HepG2 (cell line): Measurements from ENCODE around the gene SREBF1. TPM values are rescaled to one million over a fixed set of nuclear protein-coding genes. Genes with fewer than 3 reads are reported as not detected.

Experiments used
- BRCA1 ChIP-seq: sonication (generic); formaldehyde crosslinking; IDR thresholded peaks from 2 replicates; pipeline ENCODE4 v1.4.0; 2020; ENCODE audit warnings: missing genetic modification reagents
- FOXJ3 ChIP-seq: sonication (generic); formaldehyde crosslinking; IDR thresholded peaks from 2 replicates; pipeline ENCODE4 v1.4.0; 2020; ENCODE audit warnings: missing genetic modification reagents, mild to moderate bottlenecking, borderline replicate concordance
- HNRNPH1 ChIP-seq: fragments of 200-400 bp; formaldehyde crosslinking; optimal IDR thresholded peaks from 2 replicates; pipeline ENCODE3; 2017; ENCODE audit warnings: mild to moderate bottlenecking, low read depth, low read length
- HNRNPL ChIP-seq: fragments of 200-400 bp; formaldehyde crosslinking; IDR thresholded peaks from 2 replicates; pipeline ENCODE4 v1.6.1; 2017; ENCODE audit warnings: mild to moderate bottlenecking, low read depth, low read length
- MATR3 ChIP-seq: sonication (generic); formaldehyde crosslinking; IDR thresholded peaks from 2 replicates; pipeline ENCODE4 v1.4.0; 2020; ENCODE audit warnings: missing genetic modification reagents
- NFATC3 ChIP-seq: sonication (generic); formaldehyde crosslinking; IDR thresholded peaks from 2 replicates; pipeline ENCODE4 v1.5.1; 2020; ENCODE audit warnings: mild to moderate bottlenecking, missing genetic modification reagents
- RXRB ChIP-seq: IDR thresholded peaks from 2 replicates; pipeline ENCODE4 v1.6.1; 2016; ENCODE audit warnings: borderline replicate concordance, missing genetic modification reagents, missing compliant biosample characterization
- ZBTB20 ChIP-seq: sonication (generic); formaldehyde crosslinking; IDR thresholded peaks from 2 replicates; pipeline ENCODE4 v1.8.1; 2023; ENCODE audit warnings: missing genetic modification reagents, low read depth, mild to moderate bottlenecking, borderline replicate concordance
- ZSCAN21 ChIP-seq: sonication (generic); formaldehyde crosslinking; IDR thresholded peaks from 2 replicates; pipeline ENCODE4 v1.8.0; 2022; ENCODE audit warnings: mild to moderate bottlenecking, missing genetic modification reagents, moderate library complexity, borderline replicate concordance
- ZSCAN29 ChIP-seq: sonication (generic); formaldehyde crosslinking; conservative IDR thresholded peaks from 2 replicates; pipeline ENCODE4 v1.4.0; 2020; ENCODE audit warnings: mild to moderate bottlenecking, missing genetic modification reagents
- polyA plus RNA-seq, 8 experiments: library from polyadenylated mRNA; depleted of rRNA in 3 of 8; stranded (reverse) in 7 of 8; unstranded in 1 of 8; fragments of >200 nt; fragmentation: Illumina TruSeq in 4 of 8; extraction: Trizol in 4 of 8; gene quantifications; 2 replicates each; pipeline versions ENCODE4 v1.2.1 to v1.2.3, GENCODE V29; 2011 to 2016; ENCODE audit warnings: low read depth in 4 of 8, missing spikeins in 1 of 8, mixed read lengths in 1 of 8; ENCODE audit not compliant: insufficient read depth in 1 of 8
- total RNA-seq, 5 experiments: library from RNA; depleted of rRNA; stranded (reverse); fragments of >200 nt; fragmentation: Illumina TruSeq; extraction: Trizol; gene quantifications; 2 replicates each; pipeline ENCODE4 v1.2.3, GENCODE V29; 2016; ENCODE audit warnings: low read depth in 1 of 5
- TF ChIP-seq, protein P1 (sequence below), 2 experiments: sonication (generic) in 1 of 2; formaldehyde crosslinking in 1 of 2; IDR thresholded peaks; 2 replicates each; pipeline versions ENCODE4 v1.4.0 to v1.6.1; 2018 to 2020; ENCODE audit warnings: missing genetic modification reagents in 2 of 2, borderline replicate concordance in 1 of 2, low read depth in 1 of 2, mild to moderate bottlenecking in 1 of 2, missing biosample characterization in 1 of 2
- TF ChIP-seq, protein P2 (sequence below): sonication (generic); formaldehyde crosslinking; IDR thresholded peaks from 2 replicates; pipeline ENCODE4 v1.9.0; 2021; ENCODE audit warnings: missing genetic modification reagents, borderline replicate concordance
- TF ChIP-seq, protein P3 (sequence below): IDR thresholded peaks from 2 replicates; pipeline ENCODE4 v1.6.1; 2012; ENCODE audit warnings: low read length, improper control_type of control experiment
- TF ChIP-seq, protein P4 (sequence below): sonication (generic); formaldehyde crosslinking; IDR thresholded peaks from 2 replicates; pipeline ENCODE4 v1.4.0; 2020; ENCODE audit warnings: missing genetic modification reagents, low read depth, mild to moderate bottlenecking, borderline replicate concordance

SREBF1 gene
- total and polyA plus RNA-seq, 2 of the 13 experiments (the other 11 are each of a cell fraction or from before 2014, with no cell fraction given), result 34.3 to 38.0 TPM

DNA sequence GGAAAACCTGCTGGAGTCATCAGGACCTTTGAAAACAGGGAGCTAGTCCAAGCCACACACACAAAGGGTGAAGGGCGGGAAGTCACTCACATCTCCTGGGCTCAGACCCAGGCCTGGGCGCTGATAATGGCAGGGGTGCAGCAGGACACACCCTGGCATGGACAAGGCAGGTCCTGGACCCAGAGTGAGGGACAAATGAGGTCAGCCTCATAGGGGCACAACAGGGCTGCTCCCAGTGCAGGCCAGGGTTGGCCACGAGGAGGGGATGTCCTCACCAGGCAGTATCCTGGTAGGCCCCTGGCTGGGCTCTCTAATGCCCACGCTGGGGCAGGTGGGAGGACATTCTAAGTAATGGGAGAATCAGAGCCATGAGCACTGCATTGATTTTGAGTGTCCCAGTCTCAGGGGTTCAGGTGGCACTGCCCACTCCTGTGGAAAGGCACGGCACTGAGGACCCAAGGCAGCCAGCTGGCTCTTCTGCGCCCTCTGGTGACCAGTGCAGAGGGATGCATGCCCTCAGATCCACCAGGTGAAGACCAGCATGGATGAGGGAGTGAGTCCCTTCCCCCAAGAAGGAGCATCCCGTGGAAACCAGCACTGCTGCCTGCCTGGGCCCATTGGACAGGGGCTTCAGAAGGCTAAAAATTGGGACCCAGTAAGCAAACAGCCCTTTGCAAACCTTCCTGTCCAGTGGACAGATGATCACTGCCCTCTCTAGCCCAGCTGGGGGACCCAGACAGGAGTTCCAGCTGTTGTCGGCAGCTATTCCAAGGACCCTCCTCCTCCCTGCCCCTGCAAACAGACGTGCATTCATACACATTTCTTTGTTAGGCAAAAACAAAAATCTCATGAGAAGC lies 23.4 kb upstream of the SREBF1 start (continued):
- TF ChIP-seq, protein P1, sequence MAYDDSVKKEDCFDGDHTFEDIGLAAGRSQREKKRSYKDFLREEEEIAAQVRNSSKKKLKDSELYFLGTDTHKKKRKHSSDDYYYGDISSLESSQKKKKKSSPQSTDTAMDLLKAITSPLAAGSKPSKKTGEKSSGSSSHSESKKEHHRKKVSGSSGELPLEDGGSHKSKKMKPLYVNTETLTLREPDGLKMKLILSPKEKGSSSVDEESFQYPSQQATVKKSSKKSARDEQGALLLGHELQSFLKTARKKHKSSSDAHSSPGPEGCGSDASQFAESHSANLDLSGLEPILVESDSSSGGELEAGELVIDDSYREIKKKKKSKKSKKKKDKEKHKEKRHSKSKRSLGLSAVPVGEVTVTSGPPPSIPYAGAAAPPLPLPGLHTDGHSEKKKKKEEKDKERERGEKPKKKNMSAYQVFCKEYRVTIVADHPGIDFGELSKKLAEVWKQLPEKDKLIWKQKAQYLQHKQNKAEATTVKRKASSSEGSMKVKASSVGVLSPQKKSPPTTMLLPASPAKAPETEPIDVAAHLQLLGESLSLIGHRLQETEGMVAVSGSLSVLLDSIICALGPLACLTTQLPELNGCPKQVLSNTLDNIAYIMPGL (CRISPR knock-in tag; IDR thresholded peaks at IDR 0.05; ENCODE audit: borderline replicate concordance in 1 of 2, low read depth in 1 of 2), result peak; percentile 26 to 39; a peak in 1 of 4 replicates
- peak; percentile 97 for TF ChIP-seq HNRNPL
- TF ChIP-seq, protein P2, sequence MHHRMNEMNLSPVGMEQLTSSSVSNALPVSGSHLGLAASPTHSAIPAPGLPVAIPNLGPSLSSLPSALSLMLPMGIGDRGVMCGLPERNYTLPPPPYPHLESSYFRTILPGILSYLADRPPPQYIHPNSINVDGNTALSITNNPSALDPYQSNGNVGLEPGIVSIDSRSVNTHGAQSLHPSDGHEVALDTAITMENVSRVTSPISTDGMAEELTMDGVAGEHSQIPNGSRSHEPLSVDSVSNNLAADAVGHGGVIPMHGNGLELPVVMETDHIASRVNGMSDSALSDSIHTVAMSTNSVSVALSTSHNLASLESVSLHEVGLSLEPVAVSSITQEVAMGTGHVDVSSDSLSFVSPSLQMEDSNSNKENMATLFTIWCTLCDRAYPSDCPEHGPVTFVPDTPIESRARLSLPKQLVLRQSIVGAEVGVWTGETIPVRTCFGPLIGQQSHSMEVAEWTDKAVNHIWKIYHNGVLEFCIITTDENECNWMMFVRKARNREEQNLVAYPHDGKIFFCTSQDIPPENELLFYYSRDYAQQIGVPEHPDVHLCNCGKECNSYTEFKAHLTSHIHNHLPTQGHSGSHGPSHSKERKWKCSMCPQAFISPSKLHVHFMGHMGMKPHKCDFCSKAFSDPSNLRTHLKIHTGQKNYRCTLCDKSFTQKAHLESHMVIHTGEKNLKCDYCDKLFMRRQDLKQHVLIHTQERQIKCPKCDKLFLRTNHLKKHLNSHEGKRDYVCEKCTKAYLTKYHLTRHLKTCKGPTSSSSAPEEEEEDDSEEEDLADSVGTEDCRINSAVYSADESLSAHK (CRISPR knock-in tag), result no peak
- no peak for TF ChIP-seq ZSCAN29 (CRISPR knock-in tag)
- peak; percentile 60; the same call in 1 of the 2 replicates for TF ChIP-seq RXRB (CRISPR knock-in tag)
- TF ChIP-seq, protein P3, sequence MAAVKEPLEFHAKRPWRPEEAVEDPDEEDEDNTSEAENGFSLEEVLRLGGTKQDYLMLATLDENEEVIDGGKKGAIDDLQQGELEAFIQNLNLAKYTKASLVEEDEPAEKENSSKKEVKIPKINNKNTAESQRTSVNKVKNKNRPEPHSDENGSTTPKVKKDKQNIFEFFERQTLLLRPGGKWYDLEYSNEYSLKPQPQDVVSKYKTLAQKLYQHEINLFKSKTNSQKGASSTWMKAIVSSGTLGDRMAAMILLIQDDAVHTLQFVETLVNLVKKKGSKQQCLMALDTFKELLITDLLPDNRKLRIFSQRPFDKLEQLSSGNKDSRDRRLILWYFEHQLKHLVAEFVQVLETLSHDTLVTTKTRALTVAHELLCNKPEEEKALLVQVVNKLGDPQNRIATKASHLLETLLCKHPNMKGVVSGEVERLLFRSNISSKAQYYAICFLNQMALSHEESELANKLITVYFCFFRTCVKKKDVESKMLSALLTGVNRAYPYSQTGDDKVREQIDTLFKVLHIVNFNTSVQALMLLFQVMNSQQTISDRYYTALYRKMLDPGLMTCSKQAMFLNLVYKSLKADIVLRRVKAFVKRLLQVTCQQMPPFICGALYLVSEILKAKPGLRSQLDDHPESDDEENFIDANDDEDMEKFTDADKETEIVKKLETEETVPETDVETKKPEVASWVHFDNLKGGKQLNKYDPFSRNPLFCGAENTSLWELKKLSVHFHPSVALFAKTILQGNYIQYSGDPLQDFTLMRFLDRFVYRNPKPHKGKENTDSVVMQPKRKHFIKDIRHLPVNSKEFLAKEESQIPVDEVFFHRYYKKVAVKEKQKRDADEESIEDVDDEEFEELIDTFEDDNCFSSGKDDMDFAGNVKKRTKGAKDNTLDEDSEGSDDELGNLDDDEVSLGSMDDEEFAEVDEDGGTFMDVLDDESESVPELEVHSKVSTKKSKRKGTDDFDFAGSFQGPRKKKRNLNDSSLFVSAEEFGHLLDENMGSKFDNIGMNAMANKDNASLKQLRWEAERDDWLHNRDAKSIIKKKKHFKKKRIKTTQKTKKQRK, result no peak
- TF ChIP-seq ZSCAN21 (CRISPR knock-in tag), result no peak
- no peak for TF ChIP-seq MATR3 (CRISPR knock-in tag)
- no peak for TF ChIP-seq HNRNPH1
- TF ChIP-seq NFATC3 (CRISPR knock-in tag), result no peak
- TF ChIP-seq FOXJ3 (CRISPR knock-in tag), result no peak
- no peak for TF ChIP-seq BRCA1 (CRISPR knock-in tag)
- TF ChIP-seq, protein P4, sequence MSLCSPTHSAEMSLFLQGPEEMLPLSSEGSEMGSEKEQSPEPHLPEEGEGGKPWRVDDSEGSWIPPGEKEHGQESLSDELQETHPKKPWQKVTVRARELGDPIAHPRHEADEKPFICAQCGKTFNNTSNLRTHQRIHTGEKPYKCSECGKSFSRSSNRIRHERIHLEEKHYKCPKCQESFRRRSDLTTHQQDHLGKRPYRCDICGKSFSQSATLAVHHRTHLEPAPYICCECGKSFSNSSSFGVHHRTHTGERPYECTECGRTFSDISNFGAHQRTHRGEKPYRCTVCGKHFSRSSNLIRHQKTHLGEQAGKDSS, result peak; percentile 30; the same call in 1 of the 2 replicates
- TF ChIP-seq ZBTB20 (CRISPR knock-in tag), result no peak
